22Rv1 (cell line): Measurements from ENCODE around the gene CHFR.
"Not testable (repeated sequence)": the region's sequence is repeated elsewhere in the genome, so short reads cannot be mapped to it uniquely, and the experiment has no call there.

Experiments used
- H3K27ac ChIP-seq: fragments of 450-650 bp; 2 replicates; pipeline ENCODE4 v1.5.1; 2017
- CTCF ChIP-seq: fragments of 450-650 bp; IDR thresholded peaks from 2 replicates; pipeline ENCODE4 v1.5.1; 2017; ENCODE audit warnings: mild to moderate bottlenecking
- ZFX ChIP-seq: fragments of 450-650 bp; IDR thresholded peaks from 2 replicates; pipeline ENCODE4 v1.6.1; 2017; ENCODE audit warnings: antibody characterized with exemption, borderline replicate concordance

CHFR gene

GRCh38 chr12:132812631-132813305, 74.6 kb downstream of the CHFR start:
- peak overlapping the region; percentile 2; the same call in 1 of the 2 replicates for H3K27ac ChIP-seq
- TF ChIP-seq CTCF = no peak
- no peak for TF ChIP-seq ZFX

GRCh38 chr12:132809391-132809790, 78.0 kb downstream of the CHFR start:
- TF ChIP-seq CTCF = peak; percentile 68
- H3K27ac ChIP-seq = not testable (repeated sequence)

DNA sequence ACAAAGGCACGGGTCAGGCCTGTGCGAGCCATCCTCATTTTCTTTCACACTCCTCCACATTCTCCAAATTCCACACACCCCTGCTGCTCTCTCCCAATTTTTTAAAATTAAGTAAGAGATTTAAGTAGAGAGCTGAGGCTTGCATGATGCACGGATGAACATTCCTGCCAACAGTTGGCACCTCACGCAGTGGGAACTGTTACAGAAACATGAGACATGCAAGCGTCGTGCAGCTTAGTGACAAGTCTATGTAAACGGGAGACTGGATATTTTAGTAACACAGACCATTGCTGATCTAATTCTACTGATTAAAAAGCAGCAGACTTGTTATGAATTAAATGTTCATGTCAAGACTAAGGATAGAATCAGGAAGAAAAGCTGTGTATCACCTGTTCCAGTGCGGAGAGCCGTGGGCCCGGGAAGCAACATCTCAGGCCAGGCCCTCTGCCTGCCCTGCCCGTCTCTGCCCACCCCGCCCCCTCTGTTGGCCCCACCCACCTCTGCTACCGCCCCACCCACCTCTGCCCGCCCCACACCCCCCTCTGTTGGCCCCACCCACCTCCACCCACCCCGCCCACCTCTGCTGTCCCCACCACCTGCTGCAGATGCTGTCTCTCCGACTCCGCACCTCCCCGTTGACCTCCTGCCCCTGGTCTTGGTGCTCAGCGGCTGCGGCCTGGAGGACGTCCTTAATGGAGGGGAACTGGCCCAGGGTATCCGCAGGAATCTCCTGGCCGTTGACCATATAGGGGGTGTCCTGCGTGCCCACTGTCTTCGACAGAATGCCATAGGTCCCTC, 79.9 kb downstream of the CHFR start:
- no peak overlapping the region for H3K27ac ChIP-seq
- TF ChIP-seq ZFX (no peak), CTCF (no peak)

- TF ChIP-seq CTCF (no peak), ZFX (no peak)
- H3K27ac ChIP-seq = no peak overlapping the region
These were observed 80.5 kb downstream of the CHFR start for GRCh38 chr12:132806857-132807256.

GRCh38 chr12:132804426-132804861, 83.0 kb downstream of the CHFR start:
- TF ChIP-seq CTCF (no peak), ZFX (no peak)
- peak overlapping the region; percentile 41 for H3K27ac ChIP-seq

- peak overlapping the region; percentile 41 for H3K27ac ChIP-seq
- TF ChIP-seq CTCF (no peak), ZFX (no peak)
These were observed 83.5 kb downstream of the CHFR start for GRCh38 chr12:132803888-132804287.

GRCh38 chr12:132803125-132803524, 84.3 kb downstream of the CHFR start:
- no peak overlapping the region for H3K27ac ChIP-seq

More at GRCh38 chr12:132803125-132803524, 84.3 kb downstream of the CHFR start:
- no peak for TF ChIP-seq CTCF
- TF ChIP-seq ZFX = no peak
